GM12878 (cell line): ENCODE measurements around the gene PLS1. TPM values are rescaled to one million over a fixed set of nuclear protein-coding genes. Genes with fewer than 3 reads are reported as not detected.

Source experiments
- EGR1 ChIP-seq, 2 experiments: IDR thresholded peaks; 1 replicate in 1 of 2; 2 replicates in 1 of 2; pipeline ENCODE4 v1.6.1; 2011 to 2012; ENCODE audit warnings: low read depth in 2 of 2, low read length in 2 of 2, borderline replicate concordance in 1 of 2, mild to moderate bottlenecking in 1 of 2, moderate library complexity in 1 of 2
- IKZF1 ChIP-seq: fragments of 450-650 bp; conservative IDR thresholded peaks from 2 replicates; pipeline ENCODE4 v1.6.1; 2017; ENCODE audit warnings: antibody characterized with exemption, mild to moderate bottlenecking
- KAT2A ChIP-seq: conservative IDR thresholded peaks from 2 replicates; pipeline ENCODE4 v1.6.1; 2011; ENCODE audit warnings: low read depth, low read length; ENCODE audit not compliant: control insufficient read depth
- NFYA ChIP-seq: IDR thresholded peaks from 2 replicates; pipeline ENCODE4 v1.6.1; 2011; ENCODE audit warnings: low read depth, mild to moderate bottlenecking, low read length, improper control_type of control experiment, borderline replicate concordance
- SRF ChIP-seq, 2 experiments: IDR thresholded peaks; 2 replicates each; pipeline ENCODE4 v1.6.1; 2011; ENCODE audit warnings: low read depth in 2 of 2, low read length in 2 of 2, mild to moderate bottlenecking in 1 of 2, moderate library complexity in 1 of 2
- TCF12 ChIP-seq: IDR thresholded peaks from 2 replicates; pipeline ENCODE4 v1.6.1; 2011; ENCODE audit warnings: low read depth, mild to moderate bottlenecking, low read length
- ZBED1 ChIP-seq: IDR thresholded peaks from 2 replicates; pipeline ENCODE4 v1.6.1; 2016; ENCODE audit warnings: borderline replicate concordance
- polyA plus RNA-seq, 11 experiments: library from polyadenylated mRNA; depleted of rRNA in 4 of 11; unstranded in 6 of 11; stranded (reverse) in 5 of 11; fragments of >200 nt; fragmentation: Nextera tagmentation in 4 of 11; fragmentation: Illumina TruSeq in 1 of 11; extraction: Ambion mirVana in 4 of 11; extraction: Trizol in 1 of 11; gene quantifications; 1 replicate in 1 of 11; 2 replicates in 10 of 11; pipeline versions ENCODE4 v1.2.1 to v1.2.3, GENCODE V29; 2011 to 2016; ENCODE audit warnings: inconsistent platforms in 2 of 11, missing spikeins in 2 of 11, low read depth in 1 of 11
- total RNA-seq, 4 experiments: library from RNA; depleted of rRNA in 3 of 4; stranded (reverse); fragments of >200 nt in 3 of 4; fragmentation: Illumina TruSeq in 1 of 4; extraction: Trizol in 1 of 4; gene quantifications; 2 replicates each; pipeline versions ENCODE4 v1.2.1 to v1.2.3, GENCODE V29; 2013 to 2021
- TF ChIP-seq, protein P1 (sequence below): fragments of 450-650 bp; conservative IDR thresholded peaks from 2 replicates; pipeline ENCODE4 v1.6.1; 2017; ENCODE audit warnings: mild to moderate bottlenecking, moderate library complexity
- TF ChIP-seq, protein P2 (sequence below): IDR thresholded peaks from 2 replicates; pipeline ENCODE4 v1.6.1; 2011; ENCODE audit warnings: low read depth, mild to moderate bottlenecking, low read length, moderate library complexity, borderline replicate concordance; ENCODE audit errors: extremely low read depth
- TF ChIP-seq, protein P3 (sequence below), 3 experiments: IDR thresholded peaks in 2 of 3; conservative IDR thresholded peaks in 1 of 3; 2 replicates each; pipeline ENCODE4 v1.5.1; 2011; ENCODE audit warnings: low read depth in 3 of 3, low read length in 3 of 3, mild to moderate bottlenecking in 3 of 3, control low read depth in 2 of 3, moderate library complexity in 2 of 3, inconsistent platforms in 1 of 3, mixed read lengths in 1 of 3; ENCODE audit not compliant: control insufficient read depth in 2 of 3, insufficient read depth in 1 of 3; ENCODE audit errors: extremely low read depth in 1 of 3
- TF ChIP-seq, protein P4 (sequence below): fragments of 450-650 bp; formaldehyde crosslinking; IDR thresholded peaks from 2 replicates; pipeline ENCODE4 v1.4.0; 2022; ENCODE audit warnings: mild to moderate bottlenecking, moderate library complexity
- TF ChIP-seq, protein P5 (sequence below): IDR thresholded peaks from 2 replicates; pipeline ENCODE4 v1.6.1; 2011; ENCODE audit warnings: borderline replicate concordance, low read depth, mild to moderate bottlenecking, moderate library complexity, low read length; ENCODE audit not compliant: insufficient read depth, poor library complexity, severe bottlenecking

The PLS1 gene
- total and polyA plus RNA-seq, 10 of the 15 experiments (the other 5 are each of a cell fraction or from before 2014, with no cell fraction given), result 0.59 to 11.7 (median 1.7) TPM

DNA sequence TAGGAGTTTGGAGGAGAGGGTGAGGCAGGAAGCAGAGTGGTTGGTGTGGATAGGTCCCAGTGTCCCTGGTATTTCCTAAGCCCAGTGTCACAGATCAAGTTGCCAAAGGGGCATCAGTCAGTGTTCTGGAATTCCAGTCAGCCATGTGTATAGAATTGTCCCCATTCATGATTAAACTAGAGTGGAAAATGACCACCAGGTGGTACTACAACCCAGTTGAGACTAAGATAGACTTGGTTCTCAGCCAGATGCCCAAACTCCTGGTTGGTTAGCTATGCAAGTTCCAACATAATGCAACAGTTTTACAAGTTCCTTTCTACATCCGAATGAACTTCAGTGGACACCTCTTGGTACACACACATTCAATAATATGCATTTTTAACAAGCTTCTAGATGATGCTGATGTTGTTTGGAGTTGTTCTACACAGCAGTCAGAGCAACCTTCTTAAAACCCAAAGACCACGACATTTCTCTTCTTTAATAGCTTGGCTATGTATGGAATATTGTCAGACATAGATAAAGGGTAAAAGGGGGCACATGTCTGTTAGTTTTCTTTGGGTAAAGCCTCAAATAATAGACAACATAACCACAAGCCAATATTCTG lies 9.3 kb upstream of the PLS1 start (continued):
- TF ChIP-seq EGR1 (IDR thresholded peaks at IDR 0.05; ENCODE audit: borderline replicate concordance in 1 of 2, low read depth in 2 of 2, low read length in 2 of 2), result no peak
- no peak for TF ChIP-seq SRF (IDR thresholded peaks at IDR 0.05; ENCODE audit: low read depth in 2 of 2, low read length in 2 of 2)
- TF ChIP-seq, protein P1, sequence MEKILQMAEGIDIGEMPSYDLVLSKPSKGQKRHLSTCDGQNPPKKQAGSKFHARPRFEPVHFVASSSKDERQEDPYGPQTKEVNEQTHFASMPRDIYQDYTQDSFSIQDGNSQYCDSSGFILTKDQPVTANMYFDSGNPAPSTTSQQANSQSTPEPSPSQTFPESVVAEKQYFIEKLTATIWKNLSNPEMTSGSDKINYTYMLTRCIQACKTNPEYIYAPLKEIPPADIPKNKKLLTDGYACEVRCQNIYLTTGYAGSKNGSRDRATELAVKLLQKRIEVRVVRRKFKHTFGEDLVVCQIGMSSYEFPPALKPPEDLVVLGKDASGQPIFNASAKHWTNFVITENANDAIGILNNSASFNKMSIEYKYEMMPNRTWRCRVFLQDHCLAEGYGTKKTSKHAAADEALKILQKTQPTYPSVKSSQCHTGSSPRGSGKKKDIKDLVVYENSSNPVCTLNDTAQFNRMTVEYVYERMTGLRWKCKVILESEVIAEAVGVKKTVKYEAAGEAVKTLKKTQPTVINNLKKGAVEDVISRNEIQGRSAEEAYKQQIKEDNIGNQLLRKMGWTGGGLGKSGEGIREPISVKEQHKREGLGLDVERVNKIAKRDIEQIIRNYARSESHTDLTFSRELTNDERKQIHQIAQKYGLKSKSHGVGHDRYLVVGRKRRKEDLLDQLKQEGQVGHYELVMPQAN, result no peak
- TF ChIP-seq, protein P2, sequence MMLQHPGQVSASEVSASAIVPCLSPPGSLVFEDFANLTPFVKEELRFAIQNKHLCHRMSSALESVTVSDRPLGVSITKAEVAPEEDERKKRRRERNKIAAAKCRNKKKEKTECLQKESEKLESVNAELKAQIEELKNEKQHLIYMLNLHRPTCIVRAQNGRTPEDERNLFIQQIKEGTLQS, result no peak
- TF ChIP-seq TCF12, result no peak
- no peak for TF ChIP-seq NFYA
- TF ChIP-seq, protein P3, sequence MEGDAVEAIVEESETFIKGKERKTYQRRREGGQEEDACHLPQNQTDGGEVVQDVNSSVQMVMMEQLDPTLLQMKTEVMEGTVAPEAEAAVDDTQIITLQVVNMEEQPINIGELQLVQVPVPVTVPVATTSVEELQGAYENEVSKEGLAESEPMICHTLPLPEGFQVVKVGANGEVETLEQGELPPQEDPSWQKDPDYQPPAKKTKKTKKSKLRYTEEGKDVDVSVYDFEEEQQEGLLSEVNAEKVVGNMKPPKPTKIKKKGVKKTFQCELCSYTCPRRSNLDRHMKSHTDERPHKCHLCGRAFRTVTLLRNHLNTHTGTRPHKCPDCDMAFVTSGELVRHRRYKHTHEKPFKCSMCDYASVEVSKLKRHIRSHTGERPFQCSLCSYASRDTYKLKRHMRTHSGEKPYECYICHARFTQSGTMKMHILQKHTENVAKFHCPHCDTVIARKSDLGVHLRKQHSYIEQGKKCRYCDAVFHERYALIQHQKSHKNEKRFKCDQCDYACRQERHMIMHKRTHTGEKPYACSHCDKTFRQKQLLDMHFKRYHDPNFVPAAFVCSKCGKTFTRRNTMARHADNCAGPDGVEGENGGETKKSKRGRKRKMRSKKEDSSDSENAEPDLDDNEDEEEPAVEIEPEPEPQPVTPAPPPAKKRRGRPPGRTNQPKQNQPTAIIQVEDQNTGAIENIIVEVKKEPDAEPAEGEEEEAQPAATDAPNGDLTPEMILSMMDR (IDR thresholded peaks at IDR 0.05 in 2 of 3, conservative IDR thresholded peaks at IDR 0.05 in 1 of 3; ENCODE audit: control insufficient read depth in 2 of 3, extremely low read depth in 1 of 3, insufficient read depth in 1 of 3, low read depth in 3 of 3, low read length in 3 of 3), result peak; percentile 49 to 68 (median 50); a peak in 4 of 6 replicates
- TF ChIP-seq, protein P4, sequence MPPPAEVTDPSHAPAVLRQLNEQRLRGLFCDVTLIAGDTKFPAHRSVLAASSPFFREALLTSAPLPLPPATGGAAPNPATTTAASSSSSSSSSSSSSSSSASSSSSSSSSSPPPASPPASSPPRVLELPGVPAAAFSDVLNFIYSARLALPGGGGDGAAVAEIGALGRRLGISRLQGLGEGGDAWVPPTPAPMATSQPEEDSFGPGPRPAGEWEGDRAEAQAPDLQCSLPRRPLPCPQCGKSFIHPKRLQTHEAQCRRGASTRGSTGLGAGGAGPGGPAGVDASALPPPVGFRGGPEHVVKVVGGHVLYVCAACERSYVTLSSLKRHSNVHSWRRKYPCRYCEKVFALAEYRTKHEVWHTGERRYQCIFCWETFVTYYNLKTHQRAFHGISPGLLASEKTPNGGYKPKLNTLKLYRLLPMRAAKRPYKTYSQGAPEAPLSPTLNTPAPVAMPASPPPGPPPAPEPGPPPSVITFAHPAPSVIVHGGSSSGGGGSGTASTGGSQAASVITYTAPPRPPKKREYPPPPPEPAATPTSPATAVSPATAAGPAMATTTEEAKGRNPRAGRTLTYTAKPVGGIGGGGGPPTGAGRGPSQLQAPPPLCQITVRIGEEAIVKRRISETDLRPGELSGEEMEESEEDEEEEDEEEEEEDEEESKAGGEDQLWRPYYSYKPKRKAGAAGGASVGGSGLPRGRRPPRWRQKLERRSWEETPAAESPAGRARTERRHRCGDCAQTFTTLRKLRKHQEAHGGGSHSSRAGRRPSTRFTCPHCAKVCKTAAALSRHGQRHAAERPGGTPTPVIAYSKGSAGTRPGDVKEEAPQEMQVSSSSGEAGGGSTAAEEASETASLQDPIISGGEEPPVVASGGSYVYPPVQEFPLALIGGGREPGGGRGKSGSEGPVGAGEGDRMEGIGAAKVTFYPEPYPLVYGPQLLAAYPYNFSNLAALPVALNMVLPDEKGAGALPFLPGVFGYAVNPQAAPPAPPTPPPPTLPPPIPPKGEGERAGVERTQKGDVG, result no peak
- no peak for TF ChIP-seq IKZF1
- TF ChIP-seq KAT2A, result no peak
- TF ChIP-seq ZBED1, result no peak
- TF ChIP-seq, protein P5, sequence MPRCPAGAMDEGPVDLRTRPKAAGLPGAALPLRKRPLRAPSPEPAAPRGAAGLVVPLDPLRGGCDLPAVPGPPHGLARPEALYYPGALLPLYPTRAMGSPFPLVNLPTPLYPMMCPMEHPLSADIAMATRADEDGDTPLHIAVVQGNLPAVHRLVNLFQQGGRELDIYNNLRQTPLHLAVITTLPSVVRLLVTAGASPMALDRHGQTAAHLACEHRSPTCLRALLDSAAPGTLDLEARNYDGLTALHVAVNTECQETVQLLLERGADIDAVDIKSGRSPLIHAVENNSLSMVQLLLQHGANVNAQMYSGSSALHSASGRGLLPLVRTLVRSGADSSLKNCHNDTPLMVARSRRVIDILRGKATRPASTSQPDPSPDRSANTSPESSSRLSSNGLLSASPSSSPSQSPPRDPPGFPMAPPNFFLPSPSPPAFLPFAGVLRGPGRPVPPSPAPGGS, result no peak
